ENCODE measurements around the gene TOR2A.

DNA sequence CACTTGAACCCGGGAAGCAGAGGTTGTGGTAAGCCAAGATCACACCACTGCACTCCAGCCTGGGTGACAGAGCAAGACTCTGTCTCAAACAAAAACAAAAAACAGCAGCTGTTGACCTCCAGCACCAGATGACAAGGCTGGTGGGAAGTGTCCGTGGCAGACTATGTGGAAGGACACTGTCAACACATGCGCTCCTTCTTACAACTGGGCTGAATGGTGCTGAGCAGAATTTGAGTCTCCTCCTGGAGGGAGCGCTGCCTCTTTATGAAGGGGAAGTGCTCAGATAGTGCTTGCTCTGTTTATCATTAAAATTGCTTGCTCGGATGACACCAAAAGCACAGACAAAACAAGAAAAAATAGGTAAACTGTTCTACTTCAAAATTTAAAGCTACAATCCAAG is 37.5 kb downstream of the TOR2A start:
- TF ChIP-seq POLR2AphosphoS5 (IDR thresholded peaks at IDR 0.05; ENCODE audit: borderline replicate concordance, low read depth, low read length) (no peak), EZH2 (IDR thresholded peaks at IDR 0.05) (no peak), FOXP2 (optimal IDR thresholded peaks at IDR 0.05; ENCODE audit: control extremely low read depth, extremely low read length, insufficient read depth) (no peak)
